Lung microvascular endothelial cell (primary cell): Measurements from ENCODE around the gene GTSF1L. TPM values are rescaled to one million over a fixed set of nuclear protein-coding genes. Genes with fewer than 3 reads are reported as not detected.
"Not testable (repeated sequence)": the region's sequence is repeated elsewhere in the genome, so short reads cannot be mapped to it uniquely, and the experiment has no call there.

Experiments
- DNase-seq, 2 donors: peaks; one replicate each; pipeline versions ENCODE4 v3.0.0 to v3.0.0-alpha.2; 2010; ENCODE audit warnings: low read depth in 2 of 2
- total RNA-seq: library from RNA; depleted of rRNA; stranded (reverse); fragments of >200 nt; gene quantifications from 2 replicates; pipeline ENCODE4 v1.2.1, GENCODE V29; 2014

GTSF1L gene
- total RNA-seq: not detected in 2 replicates

DNA sequence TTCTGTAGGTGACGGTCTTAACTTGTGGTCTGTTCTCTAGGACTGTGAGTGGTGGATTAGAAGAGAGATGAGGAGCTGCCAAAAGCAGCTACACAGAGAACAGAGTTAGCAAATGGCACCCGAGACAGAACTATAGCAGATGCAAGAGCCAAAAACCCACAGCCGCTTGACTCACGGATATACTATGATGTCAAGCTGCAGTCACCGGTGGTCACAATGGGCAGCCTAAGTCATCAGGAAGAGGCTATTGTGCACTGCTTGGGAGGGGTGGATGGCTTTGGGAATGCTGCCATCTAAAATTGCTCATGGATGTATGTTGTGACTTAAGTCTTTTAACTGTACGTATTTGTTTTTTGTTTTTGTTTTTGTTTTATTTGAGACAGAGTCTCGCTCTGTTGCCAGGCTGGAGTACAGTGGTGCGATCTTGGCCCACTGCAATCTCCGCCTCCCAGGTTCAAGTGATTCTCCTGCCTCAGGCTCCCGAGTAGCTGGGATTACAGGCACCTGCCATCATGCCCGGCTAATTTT lies at the start of gene GTSF1L:
TSS of gene GTSF1L (minus strand) at position 192 of the 528 bp plus-strand sequence. CDS start 308 bp downstream, outside the sequence.
- DNase-seq: peak; percentile 76 to 84

DNA sequence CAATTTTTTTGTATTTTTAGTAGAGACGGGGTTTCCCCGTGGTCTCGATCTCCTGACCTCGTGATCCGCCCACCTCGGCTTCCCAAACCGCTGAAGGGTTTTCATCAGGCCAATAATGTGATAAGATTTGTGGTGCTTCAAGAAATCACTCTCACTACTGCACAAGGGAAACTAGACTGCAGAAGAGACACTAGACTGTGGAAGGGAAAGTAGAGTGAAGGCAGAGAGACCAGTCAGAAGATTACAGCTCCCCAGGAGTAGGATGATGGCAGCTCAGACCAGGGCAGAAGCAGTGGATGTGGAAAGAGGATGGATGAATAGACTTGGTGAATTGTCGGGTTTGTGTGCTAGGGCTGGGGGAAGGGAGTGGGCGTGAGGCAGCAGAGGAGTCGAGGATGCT lies 48.0 kb upstream of the GTSF1L start:
- DNase-seq: no peak

DNA sequence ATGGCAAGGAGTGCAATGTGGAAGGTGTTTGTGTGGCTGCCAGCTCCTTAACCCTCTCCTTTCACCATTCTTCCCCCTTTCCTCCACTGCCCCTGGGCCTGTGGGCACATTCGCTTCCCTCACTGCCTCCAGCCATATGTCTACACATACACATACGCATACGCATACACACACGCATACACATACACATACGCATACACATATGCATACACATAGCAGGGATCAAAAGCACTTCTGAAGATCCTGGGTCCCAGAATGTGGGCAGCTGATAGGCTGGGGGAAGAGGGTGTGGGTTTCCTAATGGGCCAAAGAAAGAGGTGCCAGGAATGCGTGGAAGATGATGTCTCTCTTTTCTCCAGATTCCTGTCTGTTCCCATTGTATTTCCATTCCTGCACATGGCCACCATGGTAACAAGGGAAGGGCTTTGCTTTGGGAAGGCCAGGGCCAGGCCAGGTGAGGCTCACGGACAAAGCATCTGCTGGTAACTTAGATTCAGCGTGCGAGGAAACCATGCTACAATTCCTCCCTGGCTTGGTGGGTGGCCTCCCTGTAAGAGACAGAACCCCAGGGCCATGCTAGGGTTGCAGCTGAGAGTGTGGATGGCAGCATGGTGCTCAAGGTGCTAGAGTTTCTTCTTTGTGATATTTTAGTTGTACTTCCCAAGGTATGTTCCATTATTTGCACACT lies 44.8 kb upstream of the GTSF1L start:
- no peak for DNase-seq

DNA sequence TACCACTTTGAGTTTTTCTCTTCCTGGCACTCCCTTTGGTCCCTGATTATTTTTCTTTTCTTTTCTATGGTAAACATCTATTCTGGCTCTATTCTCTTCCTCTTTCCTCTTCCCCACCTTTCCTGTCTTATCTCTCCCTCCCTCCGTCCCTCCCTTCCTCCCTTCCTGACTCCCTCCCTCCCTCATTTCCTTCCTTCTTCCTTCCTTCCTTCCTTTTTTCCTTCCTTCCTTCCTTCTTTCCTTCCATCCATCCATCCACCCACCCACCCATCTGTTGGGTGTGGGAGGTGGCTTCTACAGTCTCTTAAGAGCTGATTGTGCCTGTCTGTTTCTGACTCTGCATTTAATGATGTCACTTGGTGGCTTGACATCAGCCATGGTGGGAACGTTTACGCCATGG lies 43.5 kb upstream of the GTSF1L start:
- no peak for DNase-seq

DNA sequence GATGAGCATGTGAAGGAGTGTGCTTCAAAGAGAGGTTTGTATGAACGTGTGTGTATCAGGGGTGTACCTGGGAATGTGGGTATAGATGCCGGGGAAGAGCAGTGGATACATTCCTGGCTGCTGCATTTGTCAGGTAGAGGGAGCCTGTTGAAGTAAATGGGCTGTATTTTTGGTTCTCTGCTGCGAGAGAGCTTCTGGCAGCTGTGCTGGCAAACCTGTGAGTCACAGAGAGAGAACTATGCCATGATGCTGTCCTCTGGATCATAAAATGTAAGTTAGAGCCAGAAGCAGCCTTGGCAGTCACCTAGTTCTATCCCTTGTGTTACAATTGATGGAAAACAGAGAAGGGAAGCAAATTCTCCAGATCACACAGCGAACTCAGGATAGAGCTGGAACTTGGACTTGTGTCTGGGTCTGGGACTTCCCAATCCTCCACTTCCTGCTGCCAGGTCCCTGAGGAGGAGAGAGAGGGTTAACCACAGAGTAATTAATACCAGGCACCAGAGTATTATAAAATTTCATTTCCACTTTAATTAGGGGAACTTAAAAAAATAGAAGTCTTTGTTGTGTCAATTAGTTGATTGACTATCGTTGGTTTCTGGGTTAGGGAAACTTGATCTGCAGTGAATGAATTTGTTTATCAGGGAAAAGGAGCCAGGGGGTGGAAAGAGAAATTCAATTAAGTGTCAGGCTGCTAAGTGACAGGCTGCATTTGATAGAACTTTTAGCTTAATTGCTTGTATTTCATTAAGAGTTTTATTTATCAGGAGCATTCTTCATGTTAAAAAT lies 41.1 kb upstream of the GTSF1L start:
- DNase-seq: no peak

DNA sequence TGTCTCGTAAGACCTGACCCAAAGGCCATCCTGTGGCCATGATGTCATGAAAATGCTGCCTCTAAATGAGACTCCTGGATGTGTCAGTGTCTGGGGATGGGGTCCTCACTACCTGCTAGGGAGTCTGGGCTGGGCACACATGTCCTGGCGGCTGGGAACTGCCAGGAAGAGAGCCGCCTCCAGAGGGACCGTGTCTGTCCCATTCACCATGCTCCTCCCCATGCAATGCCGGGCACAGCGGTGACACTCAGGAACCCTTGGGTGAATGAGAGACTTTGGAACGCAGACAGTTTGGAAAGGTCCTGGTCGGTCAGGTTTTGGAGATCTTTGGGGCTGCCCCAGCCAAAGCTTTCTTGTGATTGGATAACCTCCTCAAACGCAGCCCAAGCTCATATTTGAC lies 40.1 kb upstream of the GTSF1L start:
- no peak for DNase-seq

DNA sequence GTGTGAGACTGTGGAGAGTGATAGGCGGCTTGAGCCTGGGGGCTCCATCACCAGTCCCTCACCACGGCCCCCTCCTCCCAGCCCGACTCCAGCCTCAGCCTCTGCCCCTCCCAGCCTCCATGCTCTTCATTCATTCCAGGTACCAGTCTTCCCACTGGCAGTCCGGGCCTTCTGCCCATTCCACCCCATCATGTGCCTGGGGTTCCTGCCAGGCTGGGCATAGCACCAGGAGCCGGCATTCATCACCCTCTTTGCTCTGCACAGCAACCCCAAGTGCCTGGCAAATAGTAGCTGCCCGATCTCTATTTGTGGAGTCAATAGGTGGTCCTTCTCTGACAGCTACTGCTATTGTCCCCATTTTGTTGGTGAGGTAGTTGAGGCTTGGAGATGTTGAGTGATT lies 39.6 kb upstream of the GTSF1L start:
- DNase-seq: no peak

DNA sequence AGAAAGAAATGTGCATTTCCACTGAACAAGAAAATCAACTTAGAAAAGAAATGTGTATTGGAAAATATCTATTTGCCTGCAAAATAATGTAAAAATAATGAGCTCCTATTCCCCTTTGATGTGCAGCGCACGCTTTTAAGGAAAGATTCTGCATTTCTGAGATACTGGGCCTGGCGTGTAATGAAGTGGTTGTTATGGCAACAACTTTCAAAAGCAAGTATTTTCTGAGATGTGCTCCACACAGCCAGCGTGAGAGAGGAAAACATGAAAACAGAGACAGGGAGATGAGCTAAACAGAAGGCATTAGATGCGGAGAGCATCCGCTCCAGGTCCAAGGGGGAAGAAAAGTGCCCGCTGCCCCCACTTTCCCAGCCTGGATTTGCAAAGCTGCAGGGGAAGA lies 39.1 kb upstream of the GTSF1L start:
- no peak for DNase-seq

DNA sequence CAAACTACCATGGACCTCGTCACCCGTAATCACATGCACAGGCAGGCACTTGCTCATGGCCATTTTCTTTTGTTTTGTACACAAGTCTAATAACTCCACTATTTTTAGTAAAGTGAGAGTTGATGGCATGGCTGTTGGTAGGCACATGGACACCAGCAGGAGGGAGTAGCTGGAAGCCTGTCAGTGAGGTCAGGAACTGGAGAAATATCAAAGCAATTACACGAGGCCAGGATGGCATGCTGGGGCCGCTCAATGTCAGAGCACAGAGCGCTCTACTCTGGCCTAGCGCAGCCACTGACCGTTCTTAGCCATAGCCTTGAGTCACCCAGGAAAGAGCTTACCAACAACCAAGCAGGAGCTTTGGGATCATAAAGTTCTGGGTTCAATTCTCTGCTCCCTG lies 36.1 kb upstream of the GTSF1L start:
- DNase-seq: no peak

DNA sequence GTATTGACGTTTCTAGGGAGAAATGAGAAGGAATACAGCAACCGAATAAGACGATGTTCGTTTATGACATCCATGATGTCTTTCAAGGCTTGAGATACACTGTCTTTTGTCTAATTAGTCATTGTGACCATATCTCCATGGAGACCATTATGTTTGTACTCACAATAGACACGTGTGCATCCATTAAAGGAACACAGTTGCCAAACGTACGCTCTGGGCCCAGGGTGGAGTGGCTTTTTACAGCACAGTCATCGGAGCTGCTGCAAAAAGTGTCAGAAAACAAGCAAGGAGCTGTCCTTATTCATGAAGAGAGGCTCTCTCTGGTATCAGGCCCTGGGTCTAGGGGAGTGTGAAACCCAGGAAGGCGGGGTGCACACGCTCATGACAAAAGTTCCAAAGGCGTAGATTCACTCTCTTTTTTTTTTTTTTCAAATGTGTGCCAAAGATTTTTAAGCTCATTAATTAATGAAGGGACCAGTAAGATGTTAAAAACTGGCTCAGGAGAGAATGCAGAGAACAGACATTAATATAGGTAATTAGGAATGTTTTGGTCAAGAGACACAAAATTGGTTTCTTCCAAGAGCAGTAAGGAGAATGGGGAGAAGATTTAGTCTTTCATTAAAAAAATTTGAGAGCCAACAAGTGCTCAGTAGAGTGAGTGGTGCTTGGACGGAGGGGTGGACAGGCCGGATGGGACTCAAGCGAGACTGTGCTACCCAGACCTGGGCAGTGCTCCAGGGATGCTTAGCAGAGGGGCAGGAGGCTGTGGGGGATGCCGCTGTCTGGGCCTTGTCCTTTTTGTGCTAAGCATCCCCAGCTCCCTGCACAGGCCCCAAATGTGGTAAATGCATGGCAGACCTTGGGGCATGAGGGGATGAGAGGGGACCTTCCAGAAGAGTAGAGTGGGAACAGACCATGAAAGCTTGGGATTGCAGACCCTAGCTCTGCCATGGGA lies 34.9 kb upstream of the GTSF1L start:
- peak in 1 of 2 donors; percentile 36 for DNase-seq

DNA sequence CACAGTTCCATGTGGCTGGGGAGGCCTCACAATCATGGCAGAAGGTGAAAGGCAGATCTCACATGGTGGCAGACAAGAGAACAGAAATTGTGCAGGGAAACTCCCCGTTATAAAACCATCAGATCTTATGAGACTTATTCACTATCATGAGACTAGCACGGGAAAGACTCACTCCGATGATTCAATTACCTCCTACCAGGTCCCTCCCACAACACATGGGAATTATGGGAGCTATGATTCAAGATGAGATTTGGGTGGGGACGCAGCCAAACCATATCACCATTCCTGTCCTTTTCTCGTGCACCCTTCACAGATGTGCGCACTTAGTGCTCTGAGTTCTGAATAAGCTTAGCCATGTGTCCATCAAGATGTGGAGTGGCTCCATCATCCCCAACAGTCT lies 31.1 kb upstream of the GTSF1L start:
- DNase-seq: not testable (repeated sequence)

DNA sequence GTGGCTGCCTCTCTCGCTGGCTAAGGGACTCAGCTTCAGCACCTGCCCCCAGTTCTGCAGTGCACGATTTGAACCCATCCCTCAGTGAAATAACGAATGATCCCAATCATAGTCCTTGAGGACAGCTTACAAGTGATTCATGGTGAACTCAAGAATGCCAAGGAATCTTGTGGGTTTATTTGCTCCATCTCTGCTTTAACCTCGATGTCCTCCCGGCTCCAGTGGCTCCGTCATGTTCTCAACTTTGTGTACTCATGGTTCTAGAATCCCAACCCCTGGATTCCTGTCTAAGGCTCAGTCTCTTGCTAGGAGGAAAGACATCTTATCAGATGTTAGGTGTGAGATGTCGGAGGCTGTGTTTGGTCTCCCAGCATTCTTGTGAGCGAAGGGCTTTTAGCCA lies 29.0 kb upstream of the GTSF1L start:
- DNase-seq: peak in 1 of 2 donors; percentile 28

DNA sequence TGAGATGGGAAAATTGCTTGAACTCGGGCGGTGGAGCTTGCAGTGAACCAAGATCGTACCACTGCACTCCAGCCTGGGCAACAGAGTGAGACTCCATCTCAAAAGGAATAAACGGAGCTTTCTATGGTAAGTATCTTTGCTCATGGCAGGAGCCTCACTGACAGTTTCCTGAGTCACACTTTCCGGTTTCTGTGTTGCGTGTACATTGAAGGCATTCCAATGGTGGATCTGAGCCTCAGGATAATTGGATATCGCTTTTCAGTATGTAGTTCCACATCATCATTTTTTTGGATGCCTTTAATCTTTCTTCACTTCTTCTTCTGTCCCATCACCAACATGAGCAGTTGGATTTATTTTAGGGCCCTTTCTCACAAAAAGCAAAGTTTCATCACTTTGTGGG lies 28.6 kb upstream of the GTSF1L start:
- DNase-seq: peak; percentile 10 to 76

DNA sequence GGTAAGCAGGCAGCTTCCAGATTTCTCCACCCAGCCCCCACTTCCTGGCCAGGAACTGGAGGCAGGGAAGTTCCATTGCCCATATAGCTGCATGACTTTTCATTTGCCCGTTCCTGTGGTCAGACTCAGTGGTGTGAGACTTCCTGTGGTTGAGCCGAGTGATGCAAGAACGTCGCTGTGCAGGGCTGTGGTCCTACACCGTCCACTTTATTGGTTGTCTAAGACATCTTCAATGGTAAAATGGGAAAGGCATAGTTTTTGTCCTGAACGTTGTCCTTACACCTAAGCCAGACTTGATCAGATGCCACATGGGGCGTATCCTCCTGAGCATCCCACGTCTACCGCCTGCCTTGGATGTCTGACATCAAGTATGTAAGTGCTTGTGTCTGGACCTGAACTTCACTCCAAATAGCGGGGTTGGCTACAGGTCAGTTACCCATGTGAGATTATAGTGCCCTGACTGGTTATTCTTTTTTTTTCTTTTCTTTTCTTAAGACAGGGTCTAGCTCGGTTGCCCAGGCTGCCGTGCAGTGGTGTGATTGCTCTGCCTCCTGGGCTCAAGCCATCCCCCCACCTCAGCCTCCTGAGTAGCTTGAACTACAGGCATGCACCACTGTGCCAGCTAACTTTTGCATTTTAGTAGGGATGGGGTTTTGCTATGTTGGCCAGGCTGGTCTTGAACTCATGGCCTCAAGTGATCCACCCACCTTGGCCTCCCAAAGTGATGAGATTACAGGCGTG lies 25.9 kb upstream of the GTSF1L start:
- DNase-seq: peak in 1 of 2 donors; percentile 84

DNA sequence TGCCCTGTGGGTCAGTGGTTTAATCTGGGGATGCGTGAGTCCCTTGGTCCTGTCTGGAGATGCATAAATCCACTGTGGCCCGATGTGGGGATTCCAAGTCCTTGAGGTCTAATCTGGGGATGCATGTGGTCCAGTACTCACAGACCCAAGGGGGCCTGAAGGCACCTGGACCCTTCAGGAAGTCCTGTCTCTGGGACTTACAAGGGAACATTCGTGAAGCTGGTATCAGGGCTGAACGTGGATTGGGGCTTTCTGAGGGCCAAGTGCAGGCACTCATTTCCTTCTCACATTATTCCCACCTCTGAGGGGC lies 25.2 kb upstream of the GTSF1L start:
- DNase-seq: no peak

DNA sequence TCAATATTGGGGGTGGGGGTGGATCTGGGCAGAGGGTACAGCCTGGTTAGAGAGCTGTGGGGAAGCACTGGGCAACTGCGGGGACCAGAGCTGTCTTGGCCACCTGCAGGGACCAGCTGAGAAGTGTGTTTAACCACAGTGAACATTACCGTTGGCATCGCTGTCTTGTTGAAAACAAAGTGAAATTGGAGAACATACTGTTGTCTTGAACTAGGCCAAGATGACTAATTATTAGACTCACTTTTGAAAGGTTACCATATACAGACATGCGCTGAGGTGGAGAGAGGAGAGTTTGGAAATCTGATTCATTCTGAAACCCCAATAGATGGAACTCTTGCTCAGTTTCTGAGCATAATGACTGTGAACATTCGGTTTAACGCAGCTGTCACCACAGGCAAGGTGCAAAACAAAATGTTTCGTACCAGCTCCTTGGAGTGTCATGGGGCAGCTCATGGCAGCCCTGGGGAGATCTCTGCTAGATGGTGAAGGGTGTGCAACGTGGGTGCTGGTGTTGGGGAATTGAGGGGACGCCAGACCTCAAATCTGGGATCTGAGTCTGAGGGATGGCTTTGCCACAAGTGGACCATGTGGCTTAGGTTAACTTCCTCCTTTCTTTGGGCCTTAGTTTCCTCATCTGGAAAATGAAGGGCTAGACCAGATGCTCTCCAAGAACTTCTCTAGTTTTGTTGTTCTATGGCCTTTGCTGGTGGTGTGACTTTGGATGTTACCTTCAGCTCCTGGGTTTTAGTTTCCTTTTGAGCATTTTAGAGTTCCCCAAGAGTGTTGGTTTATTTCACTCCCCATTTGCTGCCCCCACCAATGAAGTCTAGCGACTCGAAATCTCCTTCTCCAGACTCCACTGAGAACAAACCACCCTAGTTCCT lies 24.6 kb upstream of the GTSF1L start:
- DNase-seq: peak in 1 of 2 donors; percentile 78

DNA sequence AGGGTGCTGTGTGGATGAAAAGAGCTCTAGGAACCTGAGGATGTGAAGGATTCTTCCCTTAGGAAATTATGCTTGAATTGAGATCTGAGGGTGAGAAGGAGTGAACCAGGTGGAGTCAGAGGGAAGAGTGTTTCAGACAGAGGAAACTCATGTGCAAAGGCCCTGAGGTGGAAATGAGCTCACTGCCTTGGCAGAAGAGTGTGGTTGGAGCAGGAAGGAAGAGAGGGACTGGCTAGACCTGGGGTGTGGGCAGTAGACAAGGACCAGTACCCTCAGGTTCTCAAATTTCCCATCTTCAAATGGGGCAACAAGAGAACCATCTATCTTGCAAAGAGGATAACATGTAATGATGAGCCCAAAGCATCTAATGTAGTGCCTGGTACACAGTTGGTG lies 24.0 kb upstream of the GTSF1L start:
- peak in 1 of 2 donors; percentile 25 for DNase-seq

DNA sequence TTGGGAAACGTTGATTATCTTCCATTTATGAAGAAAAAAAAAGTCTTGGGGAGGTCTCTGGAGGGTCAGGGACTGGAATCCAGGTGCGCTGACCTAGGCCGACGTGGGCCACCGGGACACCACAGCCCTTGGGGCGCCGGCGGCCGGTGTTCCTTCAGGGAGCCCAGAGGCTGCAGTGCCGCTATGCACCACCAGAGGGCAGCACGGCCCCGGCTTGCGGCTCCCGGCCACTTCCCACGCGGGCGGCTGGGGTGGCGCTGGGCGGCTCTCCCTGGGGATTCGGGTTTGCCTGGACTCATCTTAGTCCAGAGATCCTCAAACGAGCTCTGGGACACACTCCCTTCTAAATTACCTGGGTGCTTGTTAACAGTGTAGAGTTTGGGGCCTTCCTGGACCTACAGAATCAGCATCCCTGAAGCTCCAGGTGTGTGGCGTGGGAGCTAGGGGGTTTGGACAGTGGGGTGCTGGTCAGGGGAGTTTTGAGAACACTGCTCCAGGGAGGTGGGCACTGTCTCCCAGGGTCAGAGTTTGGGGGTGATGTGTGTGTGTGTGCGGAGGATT lies 23.0 kb upstream of the GTSF1L start:
- DNase-seq: peak; percentile 58 to 62

DNA sequence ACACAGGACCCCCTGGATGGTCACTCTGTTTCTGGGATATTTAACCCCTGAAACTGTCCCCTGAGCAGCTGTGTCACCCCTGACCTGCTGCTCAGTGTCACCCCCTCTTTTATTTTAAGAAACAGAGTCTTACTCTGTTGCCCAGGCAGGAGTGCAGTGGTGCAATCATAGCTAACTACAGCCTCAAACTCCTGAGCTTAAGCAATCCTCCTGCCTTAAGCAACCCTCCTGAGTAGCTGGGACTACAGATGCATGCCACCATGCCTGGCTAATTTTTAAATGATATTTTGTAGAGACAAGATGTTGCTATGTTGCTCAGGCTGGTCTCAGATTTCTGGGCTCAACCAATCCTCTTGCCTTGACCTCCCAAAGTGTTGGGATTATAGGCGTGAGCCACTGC lies 21.5 kb upstream of the GTSF1L start:
- DNase-seq: no peak
